ENCODE results near the gene SLC22A16.
"Not testable (repeated sequence)": the region's sequence is repeated elsewhere in the genome, so short reads cannot be mapped to it uniquely, and the experiment has no call there.

The SLC22A16 gene

GRCh38 chr6:110488606-110489190 lies 12.3 kb upstream of the SLC22A16 start:
- FAIRE-seq, result no peak

- not testable (repeated sequence) for FAIRE-seq
Measured at GRCh38 chr6:110487968-110488381, 11.6 kb upstream of the SLC22A16 start.

- FAIRE-seq, result no peak
Measured at GRCh38 chr6:110486756-110487155, 10.3 kb upstream of the SLC22A16 start.

- no peak for FAIRE-seq
Measured at GRCh38 chr6:110485491-110485890, 9.1 kb upstream of the SLC22A16 start.

GRCh38 chr6:110484321-110484720 lies 7.9 kb upstream of the SLC22A16 start:
- no peak for FAIRE-seq

GRCh38 chr6:110482774-110483400 lies 6.5 kb upstream of the SLC22A16 start:
- no peak for FAIRE-seq

GRCh38 chr6:110481081-110481480 lies 4.7 kb upstream of the SLC22A16 start:
- no peak for FAIRE-seq

- FAIRE-seq, result no peak
Measured at GRCh38 chr6:110475066-110475653, 1.3 kb downstream of the SLC22A16 start.

- FAIRE-seq, result no peak
Measured at GRCh38 chr6:110474500-110474899, 1.9 kb downstream of the SLC22A16 start.

GRCh38 chr6:110472739-110473138 lies 3.7 kb downstream of the SLC22A16 start:
- FAIRE-seq, result no peak

GRCh38 chr6:110471726-110472365 lies 4.6 kb downstream of the SLC22A16 start:
- FAIRE-seq, result no peak

- FAIRE-seq, result no peak
Measured at GRCh38 chr6:110468731-110469130, 7.7 kb downstream of the SLC22A16 start.

- no peak for FAIRE-seq
Measured at GRCh38 chr6:110467566-110468140, 8.8 kb downstream of the SLC22A16 start.

- FAIRE-seq, result no peak
Measured at GRCh38 chr6:110462884-110463481, 13.4 kb downstream of the SLC22A16 start.

- FAIRE-seq, result no peak
Measured at GRCh38 chr6:110461376-110461775, 15.0 kb downstream of the SLC22A16 start.

GRCh38 chr6:110459137-110459536 lies 17.3 kb downstream of the SLC22A16 start:
- FAIRE-seq, result no peak

GRCh38 chr6:110458476-110458875 lies 17.9 kb downstream of the SLC22A16 start:
- no peak for FAIRE-seq

GRCh38 chr6:110457567-110458175 lies 18.7 kb downstream of the SLC22A16 start:
- FAIRE-seq, result not testable (repeated sequence)

GRCh38 chr6:110456694-110457093 lies 19.7 kb downstream of the SLC22A16 start:
- FAIRE-seq, result no peak

GRCh38 chr6:110449541-110449895 lies 26.9 kb downstream of the SLC22A16 start:
- FAIRE-seq, result no peak

GRCh38 chr6:110448846-110449540 lies 27.4 kb downstream of the SLC22A16 start:
- no peak for FAIRE-seq

GRCh38 chr6:110447761-110448160 lies 28.7 kb downstream of the SLC22A16 start:
- no peak for FAIRE-seq

Measured in A204.1 (cell line).